MCF 10A (cell line): Measurements from ENCODE around the gene MLANA. TPM values are rescaled to one million over a fixed set of nuclear protein-coding genes. Genes with fewer than 3 reads are reported as not detected.

Experiments used
- Bru-seq: library from RNA; stranded (reverse); fragments of 400-500 nt; gene quantifications from one replicate; lab custom pipeline; 2021; lab: Mats Ljungman, UMichigan
- BruChase-seq, 2 experiments: library from RNA; stranded (reverse); fragments of 400-500 nt; gene quantifications; one replicate each; lab custom pipeline; 2021; lab: Mats Ljungman, UMichigan
- BruUV-seq: library from RNA; stranded (reverse); fragments of 400-500 nt; replicated peaks from 2 replicates; lab custom pipeline; 2021; lab: Mats Ljungman, UMichigan
- CTCF ChIA-PET: fragments of 300-600 bp; sonication (Branson Sonifier 250); formaldehyde crosslinking; extraction: SDS; loops from one replicate; lab custom pipeline; 2021; ENCODE audit warnings: antibody characterized with exemption, inconsistent platforms; lab: Yijun Ruan, JAX
- POLR2A ChIA-PET: fragments of 300-600, 350-650 bp; sonication (Branson Sonifier 250); formaldehyde crosslinking; extraction: SDS; loops from one replicate; lab custom pipeline; 2020; ENCODE audit warnings: antibody characterized with exemption, inconsistent platforms; lab: Yijun Ruan, JAX
- DNase-seq: peaks from one replicate; pipeline ENCODE4 v3.0.0-alpha.2; 2018; ENCODE audit not compliant: unreplicated experiment
- H3K27ac Mint-ChIP-seq: one replicate; pipeline ENCODE4 v1.8.0; 2022; ENCODE audit warnings: mild to moderate bottlenecking, low read depth, mixed read lengths; ENCODE audit not compliant: unreplicated experiment
- H3K27me3 Mint-ChIP-seq: one replicate; pipeline ENCODE4 v1.8.0; 2022; ENCODE audit warnings: mixed read lengths; ENCODE audit not compliant: insufficient read depth, unreplicated experiment
- H3K36me3 Mint-ChIP-seq: one replicate; pipeline ENCODE4 v1.8.0; 2022; ENCODE audit warnings: mild to moderate bottlenecking, moderate library complexity, mixed read lengths; ENCODE audit not compliant: insufficient read depth, unreplicated experiment
- H3K4me1 Mint-ChIP-seq: one replicate; pipeline ENCODE4 v1.8.0; 2022; ENCODE audit warnings: mixed read lengths; ENCODE audit not compliant: insufficient read depth, unreplicated experiment
- H3K4me3 Mint-ChIP-seq: one replicate; pipeline ENCODE4 v1.8.0; 2022; ENCODE audit warnings: mild to moderate bottlenecking, moderate library complexity, mixed read lengths; ENCODE audit not compliant: unreplicated experiment
- H3K9me3 Mint-ChIP-seq: one replicate; pipeline ENCODE4 v1.8.0; 2022; ENCODE audit warnings: mixed read lengths; ENCODE audit not compliant: unreplicated experiment
- intact Hi-C: fragments of 100-400 bp; cut with micrococcal nuclease; formaldehyde crosslinking; loops from 2 replicates; pipeline ENCODE4 v1.14.1; 2022
- long read RNA-seq: library from polyadenylated mRNA; stranded (forward); transcript quantifications from one replicate; pipeline ENCODE4 v2.0.0, GENCODE V29; 2022
- total RNA-seq: library from RNA; stranded (reverse); gene quantifications from 2 replicates; pipeline ENCODE4 v1.2.3, GENCODE V29; 2022
- TF ChIP-seq, protein P1 (sequence below): fragments of 200-600 bp; IDR thresholded peaks from one replicate; pipeline ENCODE4 v1.8.0; 2022; ENCODE audit warnings: antibody characterized with exemption, mild to moderate bottlenecking; ENCODE audit not compliant: unreplicated experiment

Gene MLANA
- total RNA-seq: not detected in 2 replicates
- Bru-seq, nascent RNA: not detected
- not detected for BruChase-seq, experiment 1, labeled RNA remaining after a 6-hour chase
- percentile 5 among the genes with signal in this experiment for BruChase-seq, experiment 2, labeled RNA remaining after a 2-hour chase
- long read RNA-seq: 0 reads

DNA sequence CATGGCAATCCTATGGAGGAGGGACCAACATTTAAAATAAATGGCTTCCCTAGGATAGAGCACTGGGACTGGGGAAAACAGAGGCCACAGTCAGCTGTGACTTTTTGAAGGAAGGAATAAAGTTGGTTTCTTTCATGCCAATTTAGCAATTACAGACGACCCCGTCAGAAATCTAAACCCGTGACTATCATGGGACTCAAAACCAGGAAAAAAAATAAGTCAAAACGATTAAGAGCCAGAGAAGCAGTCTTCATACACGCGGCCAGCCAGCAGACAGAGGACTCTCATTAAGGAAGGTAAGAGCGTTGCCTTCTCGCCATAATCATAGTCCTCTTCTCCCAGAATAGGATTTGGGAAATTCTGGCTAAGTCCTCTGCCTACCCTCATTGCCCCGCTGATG, at the start of gene MLANA:
Gene MLANA (plus strand): TSS at position 249 of the 400 bp plus-strand sequence. CDS start 1,586 bp downstream, outside the sequence.
- no peak for DNase-seq
- no peak within 1 kb of the TSS for H3K4me3 Mint-ChIP-seq
- no peaks in the 10 kb centered on the region for H3K9me3 Mint-ChIP-seq
- H3K27me3 Mint-ChIP-seq: peaks cover 16% of the 10 kb centered on the region
- no peaks in the 10 kb centered on the region for H3K4me1 Mint-ChIP-seq
- TF ChIP-seq, protein P1, sequence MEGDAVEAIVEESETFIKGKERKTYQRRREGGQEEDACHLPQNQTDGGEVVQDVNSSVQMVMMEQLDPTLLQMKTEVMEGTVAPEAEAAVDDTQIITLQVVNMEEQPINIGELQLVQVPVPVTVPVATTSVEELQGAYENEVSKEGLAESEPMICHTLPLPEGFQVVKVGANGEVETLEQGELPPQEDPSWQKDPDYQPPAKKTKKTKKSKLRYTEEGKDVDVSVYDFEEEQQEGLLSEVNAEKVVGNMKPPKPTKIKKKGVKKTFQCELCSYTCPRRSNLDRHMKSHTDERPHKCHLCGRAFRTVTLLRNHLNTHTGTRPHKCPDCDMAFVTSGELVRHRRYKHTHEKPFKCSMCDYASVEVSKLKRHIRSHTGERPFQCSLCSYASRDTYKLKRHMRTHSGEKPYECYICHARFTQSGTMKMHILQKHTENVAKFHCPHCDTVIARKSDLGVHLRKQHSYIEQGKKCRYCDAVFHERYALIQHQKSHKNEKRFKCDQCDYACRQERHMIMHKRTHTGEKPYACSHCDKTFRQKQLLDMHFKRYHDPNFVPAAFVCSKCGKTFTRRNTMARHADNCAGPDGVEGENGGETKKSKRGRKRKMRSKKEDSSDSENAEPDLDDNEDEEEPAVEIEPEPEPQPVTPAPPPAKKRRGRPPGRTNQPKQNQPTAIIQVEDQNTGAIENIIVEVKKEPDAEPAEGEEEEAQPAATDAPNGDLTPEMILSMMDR: no peak
- BruUV-seq: no TSS peak
- CTCF ChIA-PET: no interaction called here
- no peaks in the 10 kb centered on the region for H3K36me3 Mint-ChIP-seq
- H3K27ac Mint-ChIP-seq: no peak within 1 kb of the TSS
- intact Hi-C loops: no loop called here
- POLR2A ChIA-PET: interaction anchor here (0.6 kb wide), 1 partner anchor 27 kb away, joined by 3 read pairs; no protein-coding TSS in a partner anchor

- no TSS peak for BruUV-seq
- TF ChIP-seq, protein P1: no peak
- no peaks in the 10 kb centered on the region for H3K27me3 Mint-ChIP-seq
- DNase-seq: no peak
- H3K4me3 Mint-ChIP-seq: no peak overlapping the region
- CTCF ChIA-PET: interaction anchor here (0.6 to 4.4 kb wide), 4 partner anchors 9 to 44 kb away, joined by 3 to 34 read pairs (median 5); partner anchors contain the start of gene ERMP1
- no peaks in the 10 kb centered on the region for H3K9me3 Mint-ChIP-seq
- intact Hi-C loops: no loop called here
- POLR2A ChIA-PET: interaction anchor here (1.8 kb wide), 1 partner anchor 9 kb away, joined by 8 read pairs; the partner anchor contains the start of gene ERMP1
- peaks cover 48% of the 10 kb centered on the region for H3K4me1 Mint-ChIP-seq
- H3K36me3 Mint-ChIP-seq: peaks cover 4% of the 10 kb centered on the region
- H3K27ac Mint-ChIP-seq: no peak overlapping the region
These were observed 48.7 kb upstream of the MLANA start for GRCh38 chr9:5841771-5842573.

DNA sequence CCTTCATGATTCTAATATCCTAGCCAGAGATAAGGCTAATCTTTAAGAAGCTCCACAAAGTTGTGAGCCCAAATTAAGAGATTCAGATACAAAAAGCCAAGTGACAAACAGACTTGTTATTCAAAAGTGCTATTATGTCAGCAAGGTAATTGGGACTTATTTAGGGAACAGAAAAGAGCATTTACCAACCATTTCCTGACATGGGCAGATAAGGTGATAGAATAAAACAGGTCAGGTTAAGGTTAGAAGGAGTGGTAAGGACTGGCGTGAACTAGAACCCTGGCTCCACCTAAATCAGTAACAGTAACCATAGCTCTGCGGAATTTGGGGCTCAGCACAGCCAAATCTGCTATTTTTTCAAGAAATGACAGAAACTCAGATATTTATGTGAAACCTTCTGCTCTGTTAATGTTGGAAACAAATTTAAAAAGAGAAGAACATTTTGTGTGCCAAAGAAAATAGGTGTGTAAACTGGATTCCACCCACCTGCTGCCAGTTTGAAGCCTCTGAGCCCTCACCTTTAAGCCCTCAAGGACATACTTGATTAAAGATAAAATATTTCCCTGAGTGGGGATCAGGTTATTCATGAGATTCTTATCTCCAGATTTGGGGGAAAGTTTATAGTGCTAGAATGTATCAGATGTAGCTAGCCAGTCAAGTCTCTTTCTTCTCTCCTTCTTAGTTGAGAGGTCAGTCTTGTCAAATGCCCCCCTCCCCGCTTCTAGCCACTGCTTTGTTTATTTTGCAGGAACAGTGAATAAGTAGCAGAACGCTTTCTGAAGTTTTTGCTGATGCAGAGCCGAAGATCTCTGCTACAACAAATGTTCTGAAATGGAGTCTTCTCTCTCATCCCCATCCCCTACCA, 47.5 kb upstream of the MLANA start:
- Mint-ChIP-seq H3K27me3 (no peaks in the 10 kb centered on the region), H3K36me3 (peaks cover 4% of the 10 kb centered on the region), H3K9me3 (no peaks in the 10 kb centered on the region), H3K27ac (no peak overlapping the region), H3K4me3 (peak overlapping the region; percentile 15), H3K4me1 (peaks cover 48% of the 10 kb centered on the region)
- TF ChIP-seq, protein P1: no peak
- no peak for DNase-seq
- intact Hi-C loops: no loop called here
- BruUV-seq: no TSS peak
- ChIA-PET CTCF (interaction anchor here (0.5 to 4.4 kb wide), 4 partner anchors 10 to 131 kb away, joined by 3 to 34 read pairs (median 3); partner anchors contain the start of gene ERMP1), POLR2A (interaction anchor here (1.6 kb wide), 2 partner anchors 9 to 10 kb away, joined by 4 read pairs; partner anchors contain the start of gene ERMP1)
